AG09319 (cell line): Measurements from ENCODE around the gene LRBA.

Experiments
- DNase-seq: peaks from one replicate; pipeline ENCODE4 v3.0.0-alpha.2; 2010; ENCODE audit warnings: low read depth; ENCODE audit errors: extremely low read depth
- TF ChIP-seq, protein P1 (sequence below): IDR thresholded peaks from 2 replicates; pipeline ENCODE4 v1.5.1; 2011; ENCODE audit warnings: low read depth, mild to moderate bottlenecking, inconsistent platforms, low read length, moderate library complexity

Gene LRBA

DNA sequence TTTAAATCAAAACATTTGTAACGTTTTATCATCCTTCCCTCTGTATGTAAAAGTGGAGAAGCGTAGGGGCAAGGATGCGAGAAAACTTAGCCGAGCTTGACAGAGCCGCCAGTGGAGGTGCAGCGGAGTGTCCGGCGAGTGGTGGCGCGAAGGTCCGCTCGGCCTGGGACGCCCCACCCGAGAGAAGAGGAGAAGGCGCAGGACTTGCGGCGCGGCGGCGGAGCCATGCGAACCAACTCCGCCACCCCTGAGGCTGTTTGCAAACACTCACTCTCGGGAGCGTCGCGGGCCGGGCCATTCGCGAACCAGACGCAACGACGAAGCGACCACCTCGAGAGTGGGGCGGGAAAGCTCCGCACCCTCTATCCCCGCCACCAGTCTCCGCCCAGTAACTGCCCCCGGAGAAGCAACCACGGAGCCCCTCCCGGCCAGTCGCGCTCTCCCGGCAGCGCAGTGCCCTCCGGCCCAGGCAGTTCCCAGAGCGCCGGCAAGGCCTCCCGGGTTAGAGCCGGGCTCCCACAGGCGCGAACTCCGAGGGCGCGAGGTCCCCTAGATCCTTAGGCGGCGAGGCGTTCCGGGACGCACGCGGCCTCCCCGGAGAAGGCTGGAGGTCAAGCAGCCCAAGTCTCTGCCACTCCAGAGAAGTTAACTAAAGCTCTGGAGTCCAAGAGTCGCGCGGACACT is 435.4 kb downstream of the LRBA start:
- no peak for DNase-seq
- TF ChIP-seq, protein P1, sequence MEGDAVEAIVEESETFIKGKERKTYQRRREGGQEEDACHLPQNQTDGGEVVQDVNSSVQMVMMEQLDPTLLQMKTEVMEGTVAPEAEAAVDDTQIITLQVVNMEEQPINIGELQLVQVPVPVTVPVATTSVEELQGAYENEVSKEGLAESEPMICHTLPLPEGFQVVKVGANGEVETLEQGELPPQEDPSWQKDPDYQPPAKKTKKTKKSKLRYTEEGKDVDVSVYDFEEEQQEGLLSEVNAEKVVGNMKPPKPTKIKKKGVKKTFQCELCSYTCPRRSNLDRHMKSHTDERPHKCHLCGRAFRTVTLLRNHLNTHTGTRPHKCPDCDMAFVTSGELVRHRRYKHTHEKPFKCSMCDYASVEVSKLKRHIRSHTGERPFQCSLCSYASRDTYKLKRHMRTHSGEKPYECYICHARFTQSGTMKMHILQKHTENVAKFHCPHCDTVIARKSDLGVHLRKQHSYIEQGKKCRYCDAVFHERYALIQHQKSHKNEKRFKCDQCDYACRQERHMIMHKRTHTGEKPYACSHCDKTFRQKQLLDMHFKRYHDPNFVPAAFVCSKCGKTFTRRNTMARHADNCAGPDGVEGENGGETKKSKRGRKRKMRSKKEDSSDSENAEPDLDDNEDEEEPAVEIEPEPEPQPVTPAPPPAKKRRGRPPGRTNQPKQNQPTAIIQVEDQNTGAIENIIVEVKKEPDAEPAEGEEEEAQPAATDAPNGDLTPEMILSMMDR = no peak

DNA sequence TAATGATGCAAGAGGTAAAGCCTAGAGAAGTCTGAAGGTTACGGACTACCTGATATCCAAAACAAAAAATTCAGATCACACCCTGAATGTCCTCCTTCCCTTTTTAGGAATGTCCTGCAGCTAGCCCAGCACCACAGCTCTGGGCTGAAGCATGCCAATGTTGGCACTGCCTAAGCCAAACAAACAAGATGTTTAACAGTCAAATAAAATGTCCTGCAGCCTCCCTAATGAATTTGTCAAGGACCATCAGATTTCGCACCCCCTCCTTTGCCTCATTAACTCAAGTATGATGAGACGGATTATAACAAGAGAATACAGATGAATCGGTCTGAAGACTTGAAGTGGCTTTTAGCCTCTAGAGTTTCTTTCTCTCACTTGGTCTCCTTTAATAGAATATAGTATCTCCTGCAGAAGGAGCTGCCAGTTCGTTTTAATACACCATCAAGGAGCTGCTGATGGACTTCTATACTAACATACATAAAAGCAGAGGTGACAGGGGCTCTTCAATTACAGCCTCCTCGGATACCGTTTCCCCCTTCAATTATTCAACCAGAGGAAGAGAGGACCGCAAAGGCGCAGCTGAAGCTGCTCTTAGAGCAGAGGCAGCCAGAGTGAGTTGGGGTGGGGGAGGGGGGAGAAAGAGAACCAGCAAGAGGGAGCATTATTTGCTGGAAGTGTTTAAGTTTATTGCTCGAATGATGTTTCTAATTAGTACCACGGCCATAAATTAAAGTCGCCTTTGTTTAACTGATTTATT is 436.2 kb downstream of the LRBA start:
- TF ChIP-seq, protein P1 = no peak
- DNase-seq = no peak

DNA sequence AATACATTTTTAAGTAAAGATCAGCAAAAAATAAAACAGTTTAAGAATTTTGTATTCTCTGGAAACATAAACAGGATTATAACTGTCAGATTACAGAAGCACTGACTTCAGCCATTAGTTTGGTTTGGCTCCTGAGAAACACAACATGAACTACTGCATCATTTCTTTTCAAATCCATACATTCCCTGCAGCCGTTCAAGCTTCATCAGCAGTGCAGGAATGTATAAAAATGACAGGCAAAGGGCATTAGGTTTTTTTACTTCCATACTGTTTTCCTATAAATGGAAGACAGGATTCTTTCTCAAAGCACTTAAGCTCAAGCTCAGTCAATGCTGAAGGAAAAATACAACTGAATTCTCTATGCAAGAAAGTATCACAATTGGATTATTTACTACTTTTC is 437.3 kb downstream of the LRBA start:
- DNase-seq = no peak
- TF ChIP-seq, protein P1 = no peak

DNA sequence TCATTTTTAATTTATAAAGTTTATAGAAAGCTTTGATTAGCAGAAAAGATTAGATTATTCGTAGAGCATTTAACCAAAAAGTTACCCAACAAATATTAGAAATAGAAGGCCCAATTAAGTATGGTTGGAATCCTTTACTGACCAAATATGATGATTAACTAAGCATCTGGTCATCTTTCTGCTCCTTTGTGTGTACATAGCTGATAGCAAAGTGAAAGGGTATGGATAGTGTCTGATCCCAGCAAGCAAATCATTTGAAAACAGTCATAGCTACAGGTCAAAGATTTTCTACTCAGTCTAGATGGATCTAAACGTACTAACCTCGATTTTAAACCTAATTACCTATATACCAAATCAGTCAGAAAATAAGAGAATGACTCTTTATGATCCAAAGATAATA is 440.4 kb downstream of the LRBA start:
- TF ChIP-seq, protein P1 = no peak
- no peak for DNase-seq

- no peak for DNase-seq
- TF ChIP-seq, protein P1 = no peak
These were observed 441.6 kb downstream of the LRBA start for GRCh38 chr4:150573534-150573933.

DNA sequence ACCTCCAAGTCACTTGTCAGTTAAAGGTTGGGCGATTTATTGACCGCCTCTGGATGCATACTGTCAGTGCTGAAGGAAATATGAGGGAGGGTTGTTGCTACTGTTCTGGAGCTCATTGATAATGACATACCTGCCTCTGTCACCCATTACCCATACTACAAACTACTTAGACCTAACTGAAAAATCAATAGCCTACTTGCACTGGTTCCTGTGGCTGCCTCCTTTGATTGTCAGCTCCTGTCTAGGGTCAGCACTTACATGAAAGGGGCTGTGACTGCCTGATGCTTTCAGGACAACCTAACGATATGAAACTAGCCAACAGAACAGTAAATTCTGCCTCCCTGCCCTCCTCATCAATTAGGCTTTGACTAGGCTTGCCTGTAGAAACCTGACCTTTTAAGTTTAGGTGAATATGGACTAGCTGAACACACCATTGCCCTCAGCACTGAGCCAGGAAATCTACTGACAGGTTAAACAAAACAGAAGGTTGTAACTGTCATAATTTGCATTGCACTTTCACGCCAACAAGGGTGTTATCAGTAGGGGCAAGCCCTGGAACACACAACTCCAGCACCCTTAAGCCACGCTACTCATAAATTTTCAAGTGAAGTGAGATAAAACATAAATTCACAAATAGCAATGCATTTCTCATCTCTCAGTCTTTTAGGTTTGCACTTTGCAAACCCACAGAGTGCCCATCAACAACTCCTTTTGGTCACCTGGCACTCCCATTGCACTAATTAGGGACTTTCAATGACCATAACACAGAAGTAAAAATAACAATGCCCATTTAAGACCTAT is 442.2 kb downstream of the LRBA start:
- TF ChIP-seq, protein P1 = no peak
- DNase-seq = no peak

DNA sequence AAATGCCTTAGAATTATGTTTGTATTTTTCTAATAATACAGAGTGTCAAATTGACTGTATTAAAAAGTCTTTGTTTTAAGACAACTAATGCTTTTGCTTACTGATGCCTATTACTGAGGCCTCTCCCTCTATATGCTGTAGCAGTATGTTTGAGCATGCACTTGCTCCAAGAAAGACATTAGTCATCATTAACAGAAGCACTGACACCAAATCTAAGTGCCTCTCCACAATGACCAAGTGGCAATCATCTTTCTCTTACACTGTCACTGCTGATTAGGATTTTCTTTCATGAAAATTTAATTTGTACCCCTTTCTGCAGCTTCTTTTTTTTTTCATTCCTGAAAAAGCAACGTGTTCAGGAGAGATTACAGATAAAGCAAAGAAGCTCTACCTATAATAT is 444.2 kb downstream of the LRBA start:
- no peak for DNase-seq
- TF ChIP-seq, protein P1 = no peak
